ENCODE measurements around the gene SORCS3.

The SORCS3 gene

DNA sequence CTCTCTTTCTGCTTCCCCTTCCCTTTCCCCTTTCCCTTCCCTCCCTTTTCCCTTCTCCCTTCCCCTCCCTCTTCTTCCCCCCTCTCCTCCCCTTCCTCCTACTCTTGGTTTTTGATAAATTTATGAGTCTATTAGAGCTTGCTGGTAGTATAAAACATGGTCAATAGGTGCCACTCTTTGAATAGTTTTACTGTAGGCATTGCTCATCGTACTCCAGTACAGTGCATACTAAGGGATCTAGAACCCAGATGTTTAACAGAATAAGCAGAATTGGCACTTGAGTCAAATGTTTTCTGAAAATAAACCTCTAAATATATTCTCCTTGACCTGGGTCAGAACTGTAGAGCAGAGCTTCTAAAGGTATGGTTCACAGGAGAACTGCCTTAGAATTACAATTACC, 126.7 kb downstream of the SORCS3 start:
- no peak overlapping the region for H3K4me3 ChIP-seq (ENCODE audit: low read depth, low read length)
- TF ChIP-seq, protein P1, sequence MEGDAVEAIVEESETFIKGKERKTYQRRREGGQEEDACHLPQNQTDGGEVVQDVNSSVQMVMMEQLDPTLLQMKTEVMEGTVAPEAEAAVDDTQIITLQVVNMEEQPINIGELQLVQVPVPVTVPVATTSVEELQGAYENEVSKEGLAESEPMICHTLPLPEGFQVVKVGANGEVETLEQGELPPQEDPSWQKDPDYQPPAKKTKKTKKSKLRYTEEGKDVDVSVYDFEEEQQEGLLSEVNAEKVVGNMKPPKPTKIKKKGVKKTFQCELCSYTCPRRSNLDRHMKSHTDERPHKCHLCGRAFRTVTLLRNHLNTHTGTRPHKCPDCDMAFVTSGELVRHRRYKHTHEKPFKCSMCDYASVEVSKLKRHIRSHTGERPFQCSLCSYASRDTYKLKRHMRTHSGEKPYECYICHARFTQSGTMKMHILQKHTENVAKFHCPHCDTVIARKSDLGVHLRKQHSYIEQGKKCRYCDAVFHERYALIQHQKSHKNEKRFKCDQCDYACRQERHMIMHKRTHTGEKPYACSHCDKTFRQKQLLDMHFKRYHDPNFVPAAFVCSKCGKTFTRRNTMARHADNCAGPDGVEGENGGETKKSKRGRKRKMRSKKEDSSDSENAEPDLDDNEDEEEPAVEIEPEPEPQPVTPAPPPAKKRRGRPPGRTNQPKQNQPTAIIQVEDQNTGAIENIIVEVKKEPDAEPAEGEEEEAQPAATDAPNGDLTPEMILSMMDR (IDR thresholded peaks at IDR 0.05; ENCODE audit: low read depth, low read length, missing control alignments): no peak
- no peak for DNase-seq (ENCODE audit: low read depth)

DNA sequence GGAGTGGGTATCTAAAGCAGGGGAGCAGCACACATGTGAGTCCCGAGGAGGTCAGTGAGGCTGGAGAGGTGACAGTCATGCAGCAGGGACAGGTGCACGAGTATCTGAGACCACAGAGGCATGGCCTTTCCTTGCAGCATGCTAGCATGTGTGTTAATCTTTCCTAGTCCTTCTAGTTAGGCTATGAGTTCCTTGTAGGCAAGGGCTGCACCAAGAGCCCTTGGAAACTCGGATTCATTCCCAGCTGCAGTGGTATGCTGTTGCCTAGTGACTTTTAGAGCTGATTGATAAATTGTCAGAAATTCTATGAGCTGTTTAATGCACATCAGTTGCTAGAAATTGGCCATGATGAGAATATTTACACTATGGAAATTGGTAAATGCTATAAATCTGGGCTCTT, 132.0 kb downstream of the SORCS3 start:
- no peak overlapping the region for H3K4me3 ChIP-seq (ENCODE audit: low read depth, low read length)
- TF ChIP-seq, protein P1 (IDR thresholded peaks at IDR 0.05; ENCODE audit: low read depth, low read length, missing control alignments): no peak
- DNase-seq (ENCODE audit: low read depth): no peak

DNA sequence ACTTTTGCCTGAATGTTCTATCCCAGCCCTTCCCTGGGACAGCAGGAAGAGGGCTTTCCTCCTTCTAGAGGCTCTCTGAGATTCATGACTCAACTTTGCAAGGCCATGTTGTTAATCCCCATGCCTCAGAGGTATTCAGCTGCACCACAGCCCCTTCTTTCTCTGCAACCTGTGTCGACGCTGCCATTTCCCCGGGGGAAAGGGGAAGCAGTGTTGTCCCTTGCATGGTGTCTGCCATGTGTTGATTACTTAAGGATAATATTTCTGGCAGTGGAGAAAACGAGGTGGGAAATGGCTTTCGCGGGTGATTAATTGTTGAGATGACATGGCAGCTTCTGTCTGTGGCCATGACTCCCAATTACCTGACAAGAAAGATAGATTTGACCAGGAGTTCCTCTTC, 133.1 kb downstream of the SORCS3 start:
- DNase-seq (ENCODE audit: low read depth): no peak
- TF ChIP-seq, protein P1 (IDR thresholded peaks at IDR 0.05; ENCODE audit: low read depth, low read length, missing control alignments): no peak
- H3K4me3 ChIP-seq (ENCODE audit: low read depth, low read length): no peak overlapping the region

DNA sequence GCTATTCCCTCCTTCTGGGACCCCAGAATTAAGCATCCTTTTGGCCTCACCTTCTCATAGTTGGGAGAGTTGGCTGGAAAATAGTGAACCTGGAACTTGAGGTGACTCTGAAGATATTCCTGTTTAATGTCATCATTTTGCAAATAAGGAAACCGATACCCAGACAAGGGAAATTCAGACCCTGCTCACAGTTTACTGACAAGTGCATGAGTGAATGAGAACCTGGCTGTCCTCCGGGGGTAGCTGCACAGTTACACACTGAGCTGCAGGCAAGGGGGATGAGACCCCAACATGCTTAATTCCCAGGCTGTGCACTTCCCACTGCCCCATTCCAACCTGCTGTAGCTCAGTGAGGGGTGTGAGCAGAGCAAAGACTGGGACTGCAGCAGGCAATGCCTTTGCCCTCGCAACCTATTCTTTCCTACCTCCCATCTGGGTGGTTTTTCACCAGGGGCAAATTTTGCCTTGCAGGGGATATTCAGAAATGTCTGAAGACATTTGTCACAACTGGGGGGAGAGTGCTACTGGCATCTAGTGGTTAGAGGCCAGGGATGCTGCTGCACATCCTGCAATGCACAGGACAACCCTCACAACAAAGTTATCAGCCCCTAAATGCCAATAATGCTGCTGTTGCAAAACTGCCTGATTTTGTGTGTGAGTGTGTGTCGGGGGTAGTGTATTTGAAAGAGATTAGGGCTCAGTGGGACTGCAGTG, 136.2 kb downstream of the SORCS3 start:
- H3K4me3 ChIP-seq (ENCODE audit: low read depth, low read length): no peak overlapping the region
- DNase-seq (ENCODE audit: low read depth): no peak

DNA sequence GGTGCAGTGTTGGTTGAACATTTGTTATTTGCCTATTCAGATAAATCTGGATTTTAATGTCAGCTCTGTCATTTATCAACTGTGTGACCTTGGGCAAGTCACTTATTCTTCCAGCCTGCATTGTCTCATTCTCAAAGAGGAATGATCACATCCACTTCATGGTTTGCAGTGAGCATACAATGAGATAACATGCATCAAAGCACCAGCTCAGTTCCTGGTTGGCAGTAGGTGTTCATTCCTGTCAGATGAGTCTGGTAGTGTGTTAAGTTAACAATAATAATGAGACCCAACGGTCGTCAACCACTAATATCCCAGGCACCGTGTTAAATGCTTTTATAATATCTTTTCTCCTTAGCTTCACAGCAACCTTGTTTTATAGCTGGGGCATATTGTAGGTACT, 137.3 kb downstream of the SORCS3 start:
- no peak for DNase-seq (ENCODE audit: low read depth)
- TF ChIP-seq, protein P1 (IDR thresholded peaks at IDR 0.05; ENCODE audit: low read depth, low read length, missing control alignments): no peak
- no peak overlapping the region for H3K4me3 ChIP-seq (ENCODE audit: low read depth, low read length)

More for the DNA sequence above, 136.2 kb downstream of the SORCS3 start:
- TF ChIP-seq, protein P1 (IDR thresholded peaks at IDR 0.05; ENCODE audit: low read depth, low read length, missing control alignments): peak; percentile 33

DNA sequence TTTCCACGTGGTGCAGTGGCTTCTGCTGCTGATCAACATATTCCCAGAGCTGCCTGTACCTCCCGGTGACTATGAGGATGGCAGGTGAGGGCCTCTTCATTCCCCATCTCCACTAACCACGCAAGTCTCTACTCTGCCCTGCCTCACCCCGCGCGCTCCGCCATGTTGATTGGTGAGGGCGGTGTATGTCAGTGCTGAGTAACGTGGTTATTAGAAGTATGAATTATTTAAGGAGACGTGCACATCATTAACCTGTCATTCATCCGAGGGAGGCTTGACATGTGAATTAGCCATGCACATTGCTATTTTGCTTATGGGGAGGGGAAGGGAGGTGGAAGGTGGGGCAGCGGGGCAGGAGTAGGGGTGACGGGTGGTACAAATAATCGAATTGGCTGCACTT, 138.6 kb downstream of the SORCS3 start:
- DNase-seq (ENCODE audit: low read depth): no peak
- no peak overlapping the region for H3K4me3 ChIP-seq (ENCODE audit: low read depth, low read length)
- TF ChIP-seq, protein P1 (IDR thresholded peaks at IDR 0.05; ENCODE audit: low read depth, low read length, missing control alignments): no peak

DNA sequence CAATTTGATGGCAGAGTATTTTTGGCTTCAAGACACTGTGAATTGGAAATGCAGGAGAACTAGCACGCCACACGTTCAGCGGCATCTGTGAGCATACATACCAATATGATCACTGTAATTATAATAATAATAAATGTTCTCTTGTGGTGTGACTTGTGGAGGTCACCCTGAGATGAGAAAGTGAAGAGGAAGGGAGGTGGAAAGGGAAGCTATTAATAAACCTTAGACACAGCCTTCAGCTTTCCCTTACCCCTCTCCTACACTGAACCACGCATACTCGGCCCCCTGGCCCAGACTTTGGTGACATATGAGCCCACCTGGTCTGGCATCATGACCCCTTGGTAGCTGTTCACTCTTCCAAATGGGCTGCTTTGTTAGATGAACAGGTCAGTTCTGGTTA, 139.1 kb downstream of the SORCS3 start:
- H3K4me3 ChIP-seq (ENCODE audit: low read depth, low read length): no peak overlapping the region
- TF ChIP-seq, protein P1 (IDR thresholded peaks at IDR 0.05; ENCODE audit: low read depth, low read length, missing control alignments): no peak
- DNase-seq (ENCODE audit: low read depth): no peak

All from GM12864 (cell line).